ENCODE measurements around the gene CHN2.

The CHN2 gene

GRCh38 chr7:29457141-29457561 is 262.6 kb downstream of the CHN2 start:
- no peak for DNase-seq (ENCODE audit: low read depth)
- no peak for TF ChIP-seq CTCF (IDR thresholded peaks at IDR 0.05; ENCODE audit: insufficient read depth, low read depth, low read length, missing control alignments)
- H3K4me3 ChIP-seq (ENCODE audit: low read depth, low read length), result no peak overlapping the region

- no peak for TF ChIP-seq CTCF (IDR thresholded peaks at IDR 0.05; ENCODE audit: insufficient read depth, low read depth, low read length, missing control alignments)
- no peak for DNase-seq (ENCODE audit: low read depth)
- no peak overlapping the region for H3K4me3 ChIP-seq (ENCODE audit: low read depth, low read length)
Measured at GRCh38 chr7:29457565-29458011, 263.0 kb downstream of the CHN2 start.

GRCh38 chr7:29458933-29459332 is 264.4 kb downstream of the CHN2 start:
- DNase-seq (ENCODE audit: low read depth), result no peak
- H3K4me3 ChIP-seq (ENCODE audit: low read depth, low read length), result no peak overlapping the region
- TF ChIP-seq CTCF (IDR thresholded peaks at IDR 0.05; ENCODE audit: insufficient read depth, low read depth, low read length, missing control alignments), result no peak

- no peak for DNase-seq (ENCODE audit: low read depth)
- TF ChIP-seq CTCF (IDR thresholded peaks at IDR 0.05; ENCODE audit: insufficient read depth, low read depth, low read length, missing control alignments), result no peak
- H3K4me3 ChIP-seq (ENCODE audit: low read depth, low read length), result no peak overlapping the region
Measured at GRCh38 chr7:29459589-29459988, 265.0 kb downstream of the CHN2 start.

- DNase-seq (ENCODE audit: low read depth), result no peak
- TF ChIP-seq CTCF (IDR thresholded peaks at IDR 0.05; ENCODE audit: insufficient read depth, low read depth, low read length, missing control alignments), result no peak
- no peak overlapping the region for H3K4me3 ChIP-seq (ENCODE audit: low read depth, low read length)
Measured at GRCh38 chr7:29461996-29462395, 267.4 kb downstream of the CHN2 start.

- DNase-seq (ENCODE audit: low read depth), result no peak
- no peak overlapping the region for H3K4me3 ChIP-seq (ENCODE audit: low read depth, low read length)
- TF ChIP-seq CTCF (IDR thresholded peaks at IDR 0.05; ENCODE audit: insufficient read depth, low read depth, low read length, missing control alignments), result no peak
Measured at GRCh38 chr7:29463504-29464158, 269.1 kb downstream of the CHN2 start.

- TF ChIP-seq CTCF (IDR thresholded peaks at IDR 0.05; ENCODE audit: insufficient read depth, low read depth, low read length, missing control alignments), result no peak
- H3K4me3 ChIP-seq (ENCODE audit: low read depth, low read length), result no peak overlapping the region
- DNase-seq (ENCODE audit: low read depth), result no peak
Measured at GRCh38 chr7:29464753-29465152, 270.2 kb downstream of the CHN2 start.

All from GM12865 (cell line).